GM18517 (cell line): ENCODE results near the gene APP.
"Not testable (repeated sequence)": the region's sequence is repeated elsewhere in the genome, so short reads cannot be mapped to it uniquely, and the experiment has no call there.

Experiments
- ATAC-seq: cut with Tn5 transposase; IDR thresholded peaks from one replicate; pipeline ENCODE4 v1.9.1; 2021; ENCODE audit warnings: mild to moderate bottlenecking, moderate library complexity; ENCODE audit not compliant: unreplicated experiment

The APP gene

GRCh38 chr21:26105819-26106218 is 64.8 kb downstream of the APP start:
- no peak for ATAC-seq

- ATAC-seq, result no peak
These were observed 70.0 kb downstream of the APP start for GRCh38 chr21:26100573-26100972.

- ATAC-seq, result no peak
These were observed 70.9 kb downstream of the APP start for GRCh38 chr21:26099610-26100219.

GRCh38 chr21:26098772-26099397 is 71.7 kb downstream of the APP start:
- no peak for ATAC-seq

GRCh38 chr21:26097475-26097874 is 73.1 kb downstream of the APP start:
- no peak for ATAC-seq

GRCh38 chr21:26096494-26097371 is 73.8 kb downstream of the APP start:
- ATAC-seq, result no peak

- no peak for ATAC-seq
These were observed 75.4 kb downstream of the APP start for GRCh38 chr21:26095131-26095530.

- ATAC-seq, result no peak
These were observed 77.4 kb downstream of the APP start for GRCh38 chr21:26093122-26093521.

- no peak for ATAC-seq
These were observed 79.0 kb downstream of the APP start for GRCh38 chr21:26091480-26092018.

GRCh38 chr21:26089730-26090129 is 80.8 kb downstream of the APP start:
- ATAC-seq, result no peak

- no peak for ATAC-seq
These were observed 83.2 kb downstream of the APP start for GRCh38 chr21:26087223-26087918.

GRCh38 chr21:26085882-26086281 is 84.7 kb downstream of the APP start:
- ATAC-seq, result no peak

- no peak for ATAC-seq
These were observed 85.4 kb downstream of the APP start for GRCh38 chr21:26085127-26085526.

- ATAC-seq, result no peak
These were observed 88.0 kb downstream of the APP start for GRCh38 chr21:26082549-26082948.

GRCh38 chr21:26081175-26081760 is 89.3 kb downstream of the APP start:
- ATAC-seq, result not testable (repeated sequence)

GRCh38 chr21:26080211-26080610 is 90.4 kb downstream of the APP start:
- ATAC-seq, result no peak

- ATAC-seq, result no peak
These were observed 91.2 kb downstream of the APP start for GRCh38 chr21:26079366-26079765.

- ATAC-seq, result no peak
These were observed 93.0 kb downstream of the APP start for GRCh38 chr21:26077521-26077920.

GRCh38 chr21:26072666-26073615 is 97.6 kb downstream of the APP start:
- ATAC-seq, result no peak
